ENCODE data around the gene SLC25A45. TPM values are rescaled to one million over a fixed set of nuclear protein-coding genes. Genes with fewer than 3 reads are reported as not detected.

The SLC25A45 gene
- total RNA-seq, 4 donors from 2014 or later: 0.29 to 5.9 (median 5.3) TPM; not detected in 1

GRCh38 chr11:65383778-65384177 lies 1.3 kb upstream of the SLC25A45 start:
- H3K4me3 ChIP-seq: no peak overlapping the region
- no peak for DNase-seq
- H3K36me3 ChIP-seq: no peaks in the 10 kb centered on the region
- peaks cover 13 to 23% of the 10 kb centered on the region in 2 donors for H3K4me1 ChIP-seq
- TF ChIP-seq POLR2A (IDR thresholded peaks at IDR 0.05) (no peak), CTCF (IDR thresholded peaks at IDR 0.05) (no peak)
- no peaks in the 10 kb centered on the region for H3K9me3 ChIP-seq
- peak overlapping the region; percentile 95 to 97 for H3K27ac ChIP-seq
- intact Hi-C loops (cut with DNase I; ENCODE audit: low total_unique reads): loop anchor here (5.0 kb wide), 1 partner anchor 34 kb away; no protein-coding TSS in a partner anchor
- H3K27me3 ChIP-seq: no peaks in the 10 kb centered on the region

GRCh38 chr11:65382804-65383368 lies 440 bp upstream of the SLC25A45 start:
- TF ChIP-seq POLR2A (IDR thresholded peaks at IDR 0.05) (peak in 1 of 2 donors; percentile 5), CTCF (IDR thresholded peaks at IDR 0.05) (no peak)
- Histone ChIP-seq H3K27ac (peak overlapping the region; percentile 95 to 97), H3K4me3 (peak overlapping the region; percentile 23 to 41), H3K36me3 (no peaks in the 10 kb centered on the region), H3K27me3 (no peaks in the 10 kb centered on the region), H3K4me1 (peaks cover 13 to 22% of the 10 kb centered on the region in 2 donors), H3K9me3 (no peaks in the 10 kb centered on the region)
- intact Hi-C loops (cut with DNase I; ENCODE audit: low total_unique reads): loop anchor here (5.0 kb wide), 1 partner anchor 34 kb away; no protein-coding TSS in a partner anchor
- DNase-seq: no peak

GRCh38 chr11:65381716-65382032 lies 772 bp downstream of the SLC25A45 start:
- H3K9me3 ChIP-seq: no peaks in the 10 kb centered on the region
- intact Hi-C loops (cut with DNase I; ENCODE audit: low total_unique reads): loop anchor here (5.0 kb wide), 1 partner anchor 36 kb away; no protein-coding TSS in a partner anchor
- DNase-seq: no peak
- no peaks in the 10 kb centered on the region for H3K27me3 ChIP-seq
- peak overlapping the region; percentile 95 to 97 for H3K27ac ChIP-seq
- TF ChIP-seq CTCF (IDR thresholded peaks at IDR 0.05): no peak
- TF ChIP-seq POLR2A (IDR thresholded peaks at IDR 0.05): peak in 1 of 2 donors; percentile 12
- no peaks in the 10 kb centered on the region for H3K36me3 ChIP-seq
- peaks cover 13 to 17% of the 10 kb centered on the region in 2 donors for H3K4me1 ChIP-seq
- peak overlapping the region; percentile 17 to 41 for H3K4me3 ChIP-seq

GRCh38 chr11:65380460-65381119 lies 1.9 kb downstream of the SLC25A45 start:
- TF ChIP-seq POLR2A (IDR thresholded peaks at IDR 0.05): no peak
- no peak for TF ChIP-seq CTCF (IDR thresholded peaks at IDR 0.05)
- peaks cover 13 to 17% of the 10 kb centered on the region in 2 donors for H3K4me1 ChIP-seq
- no peak overlapping the region for H3K4me3 ChIP-seq
- no peak for DNase-seq
- H3K27ac ChIP-seq: peak overlapping the region; percentile 95 to 97
- intact Hi-C loops (cut with DNase I; ENCODE audit: low total_unique reads): loop anchor here (5.0 kb wide), 1 partner anchor 37 kb away; no protein-coding TSS in a partner anchor
- no peaks in the 10 kb centered on the region for H3K9me3 ChIP-seq
- no peaks in the 10 kb centered on the region for H3K27me3 ChIP-seq
- no peaks in the 10 kb centered on the region for H3K36me3 ChIP-seq

Measured in uterus (tissue), 4 donors.